Stimulated activated naive CD4-positive, alpha-beta T cell treated with Interleukin-2 at 50 U/mL for 16 hours (primary cell): ENCODE data around the gene DPYD.

Source experiments
- DNase-seq: peaks from one replicate; lab custom pipeline; 2025; lab: John Stamatoyannopoulos, UW

The DPYD gene

DNA sequence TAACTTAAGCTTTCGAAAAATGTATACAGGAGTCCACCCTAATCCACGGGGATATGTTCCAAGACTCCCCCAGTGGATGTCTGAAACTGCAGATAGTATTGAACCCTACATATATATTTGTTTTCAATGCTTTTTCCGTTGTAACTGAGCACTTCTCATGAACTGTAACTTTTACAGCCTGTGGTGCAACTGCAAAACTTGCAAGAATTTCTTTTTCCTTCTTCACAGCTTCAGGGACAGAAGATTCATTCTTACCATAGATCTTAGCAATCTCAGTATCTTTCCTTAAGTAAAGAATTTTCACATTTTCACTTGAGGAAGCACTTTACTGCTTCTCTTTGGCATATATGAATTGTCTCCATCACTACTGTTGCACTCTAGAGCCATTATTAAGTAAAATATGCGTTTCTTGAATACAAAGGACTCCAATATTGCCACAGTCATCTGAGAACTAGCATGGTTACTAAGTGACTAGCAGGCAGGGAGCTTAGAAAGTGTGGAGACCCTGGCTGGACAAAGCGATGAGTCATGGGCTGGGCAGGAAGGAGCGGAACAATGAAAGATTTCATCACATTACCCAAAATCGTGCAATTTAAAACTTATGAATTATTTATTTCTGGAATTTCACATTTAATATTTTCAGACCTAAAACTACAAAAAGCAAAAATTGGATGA is 14.1 kb downstream of the DPYD start:
- DNase-seq = no peak

DNA sequence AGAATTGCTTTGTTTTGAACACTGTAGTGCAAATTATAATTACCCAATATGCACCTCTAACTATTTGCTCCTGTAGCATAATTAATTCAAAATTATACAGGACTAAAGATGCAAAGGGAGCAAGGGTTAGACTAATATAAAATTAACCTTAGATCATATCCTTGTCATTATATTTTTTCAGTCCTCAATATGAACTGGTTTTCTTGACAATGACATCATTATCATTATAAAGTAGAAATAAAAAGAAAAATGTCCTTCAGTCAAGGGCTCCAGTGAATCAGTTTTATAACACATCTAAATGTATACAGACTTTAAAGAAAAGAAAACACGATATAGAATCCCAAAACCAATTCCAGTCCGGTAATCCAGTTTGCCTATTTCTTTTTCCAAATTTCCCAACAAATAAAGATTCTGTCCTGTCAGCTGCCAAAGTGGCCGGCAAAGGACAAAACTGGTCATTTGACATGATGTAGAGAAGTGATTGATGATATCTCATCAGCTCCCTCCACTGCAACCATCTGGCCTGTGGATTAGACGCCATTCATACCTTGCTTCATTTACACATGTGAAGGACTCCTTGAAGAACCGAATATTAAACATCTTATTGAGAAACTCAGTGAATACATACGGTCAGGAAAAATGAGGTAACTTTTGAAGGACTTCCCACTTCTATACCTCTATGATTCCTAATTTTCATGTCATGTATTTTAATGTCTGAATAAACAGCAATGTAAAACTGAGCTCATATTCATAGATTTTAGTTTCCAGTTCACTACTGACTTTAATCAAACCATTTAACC is 15.5 kb downstream of the DPYD start:
- no peak for DNase-seq

DNA sequence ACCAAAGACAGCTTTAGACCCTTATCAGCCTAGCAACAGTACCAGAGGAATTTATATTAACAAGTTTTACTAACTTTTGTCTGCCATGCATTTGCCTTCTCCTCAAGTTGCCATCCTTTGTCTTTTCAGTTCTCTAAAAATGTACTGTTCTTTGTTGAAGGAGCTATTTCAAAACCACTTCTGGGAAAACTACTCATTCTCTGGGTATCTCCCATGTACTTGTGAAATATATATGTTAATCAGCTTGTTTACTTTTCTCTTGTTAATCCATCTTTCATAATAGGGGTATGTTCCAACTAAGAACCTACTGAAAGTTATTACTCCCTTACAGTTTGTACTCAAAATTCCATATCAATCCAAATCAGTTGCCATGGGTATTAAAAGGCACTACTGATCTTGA is 16.3 kb downstream of the DPYD start:
- no peak for DNase-seq

DNA sequence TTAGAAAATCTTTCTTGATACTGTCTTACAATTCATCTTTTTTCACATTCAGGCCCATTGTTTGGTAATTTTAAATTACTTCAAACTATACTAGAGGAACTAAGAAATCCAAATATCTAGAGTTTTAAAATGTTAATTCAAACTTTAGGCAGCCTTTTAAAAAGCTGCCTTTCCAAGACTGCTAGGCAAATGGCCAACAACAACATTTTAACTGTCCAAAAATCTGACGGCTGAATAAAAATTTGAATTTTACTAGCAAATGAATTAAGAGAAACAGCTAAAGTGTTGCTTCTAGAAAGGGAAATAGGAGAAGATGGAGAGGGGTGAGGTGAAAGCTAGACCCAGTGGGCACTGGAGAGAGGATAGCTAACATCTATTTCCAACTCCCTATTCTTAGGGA is 17.2 kb downstream of the DPYD start:
- DNase-seq = no peak

DNA sequence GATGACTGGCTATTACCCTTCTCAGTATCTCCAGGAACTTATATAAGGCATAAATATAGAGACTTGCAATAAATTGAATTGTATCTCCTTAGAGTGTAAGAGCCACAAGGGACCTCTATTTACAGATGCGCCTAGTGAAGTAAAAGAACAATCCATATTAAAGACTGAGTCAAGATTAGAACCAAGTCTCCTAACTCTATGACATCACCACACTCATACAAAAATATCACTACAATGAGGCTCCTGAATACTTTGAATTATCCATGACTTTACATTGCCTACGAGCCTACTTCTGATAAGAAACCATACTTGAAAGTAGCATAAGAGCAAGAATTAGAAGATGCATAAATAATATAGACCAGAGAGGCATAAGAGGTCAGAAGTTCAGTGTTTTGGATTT is 18.8 kb downstream of the DPYD start:
- DNase-seq = no peak

DNA sequence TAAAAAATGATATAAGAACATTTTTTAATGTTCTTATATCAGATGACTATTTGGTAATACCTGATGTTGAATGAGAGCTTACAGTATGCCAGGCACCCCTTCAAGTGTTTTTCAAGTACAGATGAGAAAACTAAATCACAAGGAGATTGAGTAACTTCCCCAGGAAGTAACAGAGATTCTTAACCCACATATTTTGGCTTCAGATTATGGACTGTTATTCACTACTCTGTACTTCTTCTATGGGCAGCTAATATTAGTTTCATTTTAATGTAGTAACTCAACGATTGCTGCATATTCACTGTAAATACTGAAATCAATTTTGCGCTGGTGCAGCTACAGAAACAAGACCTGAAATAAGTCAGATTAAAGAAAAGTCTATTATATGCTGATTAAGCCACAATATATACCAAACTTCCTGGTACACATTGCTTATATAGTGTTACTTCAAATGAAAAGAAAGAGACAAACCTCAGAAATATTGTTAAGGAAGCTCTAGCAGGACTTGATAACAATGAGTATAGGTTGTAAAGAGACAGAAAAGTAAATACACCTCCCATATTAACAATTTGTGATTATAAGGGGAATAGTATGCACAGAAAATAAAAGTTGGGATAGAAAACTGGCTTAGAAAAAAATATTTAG is 19.7 kb downstream of the DPYD start:
- DNase-seq = no peak

DNA sequence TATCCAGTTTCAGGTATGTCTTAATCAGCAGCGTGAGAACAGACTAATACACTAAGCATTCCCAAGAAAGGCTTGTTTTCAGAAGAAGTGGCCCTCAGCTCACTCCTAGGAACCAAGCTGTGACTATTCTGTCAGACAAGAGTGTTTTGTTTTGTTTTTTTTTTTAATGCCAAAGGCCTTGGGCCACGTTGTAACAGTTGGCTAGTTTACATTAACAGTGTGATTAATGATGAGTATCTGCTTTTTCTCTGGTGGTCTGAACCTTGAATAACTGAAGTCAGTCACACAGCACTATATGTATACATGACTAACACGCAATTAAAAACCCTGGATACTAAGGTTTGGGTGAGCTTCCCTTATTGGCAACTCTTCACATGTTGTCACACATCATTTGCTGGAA is 21.9 kb downstream of the DPYD start:
- DNase-seq = no peak

DNA sequence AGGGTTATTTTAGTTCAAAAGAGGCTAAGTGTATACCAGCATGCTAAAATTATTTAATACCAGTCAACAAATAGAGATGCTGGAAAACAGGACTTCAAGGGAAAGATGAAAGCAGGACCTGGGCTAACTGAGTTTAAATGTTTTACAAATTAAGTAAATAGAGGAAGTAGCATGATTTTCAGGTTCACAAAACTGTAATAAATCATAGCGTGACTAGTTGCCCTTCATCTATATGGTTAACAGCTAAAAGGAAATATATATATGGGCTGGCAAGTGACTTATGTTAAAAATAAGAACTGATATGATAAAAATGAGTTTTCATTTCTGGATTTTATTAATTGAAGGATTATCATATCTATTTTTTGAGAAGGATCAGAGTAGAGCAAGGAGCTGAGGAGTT is 25.6 kb downstream of the DPYD start:
- DNase-seq = no peak

DNA sequence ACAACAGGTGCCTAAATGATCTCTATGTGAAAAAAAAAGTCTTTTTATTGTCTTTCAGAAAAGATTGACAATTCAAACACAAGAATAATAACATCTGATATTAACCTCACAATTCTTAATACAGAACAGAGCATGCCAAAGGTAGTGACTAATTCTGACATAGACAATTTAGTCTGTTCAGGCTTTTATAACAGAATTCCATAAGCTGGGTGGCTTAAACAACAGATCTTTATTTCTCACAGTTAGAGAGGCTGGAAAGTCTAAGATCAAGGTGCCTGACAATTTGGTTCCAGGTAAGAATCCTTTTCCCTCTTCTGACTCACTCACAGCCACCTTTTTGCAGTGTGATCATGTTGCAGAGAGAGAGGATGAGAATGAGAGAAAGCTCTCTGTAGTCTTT is 27.0 kb downstream of the DPYD start:
- DNase-seq = no peak

DNA sequence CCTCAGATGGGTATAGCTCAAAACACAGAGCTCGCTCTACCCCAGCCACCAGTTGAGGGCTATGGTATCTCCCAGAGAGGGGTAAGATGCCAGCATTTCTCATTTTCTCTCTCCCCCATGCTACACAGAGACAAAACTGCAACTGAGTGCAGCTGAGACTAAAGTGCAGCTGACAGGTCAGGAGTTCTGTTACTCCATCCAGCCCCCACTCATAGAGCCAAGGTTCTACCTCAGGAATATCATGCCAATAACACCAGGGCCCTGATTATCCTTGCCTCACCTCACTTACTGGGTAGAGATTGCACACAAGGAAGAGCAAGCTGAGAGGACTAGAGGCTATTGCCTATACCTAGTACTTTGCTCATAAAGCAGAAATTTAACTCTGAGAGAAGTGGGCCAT is 34.6 kb downstream of the DPYD start:
- no peak for DNase-seq

DNA sequence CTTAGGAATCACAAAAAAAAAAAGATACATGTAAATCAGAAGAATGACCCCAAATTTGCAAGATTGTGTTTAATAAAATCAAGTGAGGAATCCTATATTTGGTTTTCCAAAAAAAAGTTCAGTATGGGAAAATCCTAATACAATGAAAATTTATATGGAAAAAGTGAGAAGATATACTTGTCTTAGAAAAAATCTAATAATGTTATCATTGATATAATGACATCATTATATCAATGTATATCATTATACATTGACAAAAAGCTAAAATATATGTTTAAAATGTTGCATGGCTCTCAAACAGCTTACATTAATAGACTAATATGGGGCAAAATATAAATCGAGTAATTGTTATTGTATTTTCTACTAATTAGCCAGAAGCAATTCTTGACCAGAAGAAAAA is 37.0 kb downstream of the DPYD start:
- DNase-seq = no peak

DNA sequence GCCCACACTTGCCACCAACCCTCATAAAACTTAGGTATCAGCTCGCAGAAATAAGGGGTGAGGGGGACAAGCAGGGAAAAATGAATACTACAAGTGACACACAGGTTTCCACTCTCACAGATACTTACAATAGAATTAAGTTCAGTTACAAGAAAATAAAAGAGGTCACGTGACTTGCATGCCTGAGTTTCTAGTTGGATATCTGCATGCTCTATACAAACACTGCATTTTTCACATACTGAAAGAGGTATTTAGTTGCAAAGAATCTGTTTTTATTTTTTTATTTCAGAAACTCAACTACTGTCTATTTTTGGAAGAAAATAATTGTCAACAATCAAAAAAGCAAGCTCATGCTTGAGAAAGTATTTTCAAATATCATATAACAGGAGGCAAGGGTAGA is 43.5 kb downstream of the DPYD start:
- DNase-seq = no peak

DNA sequence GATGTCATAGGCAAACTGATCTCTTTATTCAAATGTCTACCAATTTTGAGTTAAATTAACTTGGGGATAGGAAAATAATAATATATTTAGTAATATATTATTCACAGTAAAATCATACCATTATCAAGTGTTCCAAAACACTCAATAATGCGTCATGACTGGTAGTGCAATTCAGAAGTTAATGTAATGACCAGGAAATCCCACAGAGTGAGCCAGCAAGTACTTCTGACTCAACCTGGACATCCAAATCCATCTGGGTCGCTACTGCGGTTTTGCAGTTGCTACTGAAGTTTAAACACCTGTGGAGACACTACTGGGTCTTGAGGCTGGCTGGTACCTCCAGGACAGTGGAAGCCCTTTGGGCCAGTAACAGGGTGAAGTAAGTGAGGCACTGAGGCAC is 44.8 kb downstream of the DPYD start:
- DNase-seq = no peak

DNA sequence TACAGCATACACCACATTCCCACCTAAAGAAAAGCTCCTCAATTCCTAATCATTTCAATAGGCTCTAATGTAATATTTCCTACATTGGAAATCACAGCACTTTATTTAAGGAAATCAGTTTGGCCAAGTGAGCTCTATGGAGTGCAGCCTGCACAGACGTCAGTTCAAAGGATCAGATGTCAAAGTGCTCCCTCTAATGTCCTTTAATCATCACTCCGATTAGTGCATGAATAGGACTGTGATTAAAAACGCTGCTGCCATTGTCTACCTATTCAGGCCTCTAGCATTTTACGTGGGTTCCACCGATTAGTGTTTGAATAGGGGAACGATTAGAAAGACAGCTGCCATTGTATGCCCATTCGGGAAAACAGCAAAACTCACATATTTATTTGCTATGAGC is 50.2 kb downstream of the DPYD start:
- DNase-seq = no peak

DNA sequence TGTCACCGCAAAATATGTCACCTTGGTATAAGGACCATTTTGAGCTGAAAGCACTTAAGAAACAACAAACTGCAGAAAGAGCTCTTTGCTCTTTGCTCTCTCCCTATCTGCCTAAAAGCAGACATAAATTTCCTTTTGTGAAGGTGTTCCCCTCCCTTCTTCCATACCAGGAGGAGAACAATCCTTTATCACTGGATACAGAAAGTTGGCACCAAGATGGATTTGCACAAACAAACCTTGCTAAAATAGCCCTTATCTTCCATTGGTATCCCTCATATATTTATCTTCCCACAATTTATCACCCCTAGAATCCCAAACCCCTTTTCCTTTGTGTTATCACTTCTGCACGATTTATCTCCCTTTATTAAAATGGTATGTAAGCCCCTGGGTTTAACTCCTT is 51.4 kb downstream of the DPYD start:
- no peak for DNase-seq

DNA sequence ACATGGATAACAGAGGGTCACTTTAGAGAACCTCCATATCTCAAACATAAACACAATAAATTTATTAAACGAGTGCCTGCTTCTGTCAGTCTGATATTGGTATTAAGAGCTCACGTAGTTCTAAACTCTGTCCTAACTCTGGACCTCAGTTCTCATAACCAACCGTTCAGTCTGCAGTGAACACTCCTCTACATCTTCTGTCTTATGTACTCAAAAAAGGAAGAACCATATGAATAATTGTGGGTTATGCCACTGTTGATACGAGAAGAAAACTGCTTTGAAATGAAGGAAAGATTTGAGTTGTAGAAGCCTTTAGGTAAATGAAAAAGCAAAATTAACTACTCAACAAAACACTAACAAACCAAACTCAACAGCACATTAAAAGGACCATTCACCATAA is 53.7 kb downstream of the DPYD start:
- DNase-seq = no peak

DNA sequence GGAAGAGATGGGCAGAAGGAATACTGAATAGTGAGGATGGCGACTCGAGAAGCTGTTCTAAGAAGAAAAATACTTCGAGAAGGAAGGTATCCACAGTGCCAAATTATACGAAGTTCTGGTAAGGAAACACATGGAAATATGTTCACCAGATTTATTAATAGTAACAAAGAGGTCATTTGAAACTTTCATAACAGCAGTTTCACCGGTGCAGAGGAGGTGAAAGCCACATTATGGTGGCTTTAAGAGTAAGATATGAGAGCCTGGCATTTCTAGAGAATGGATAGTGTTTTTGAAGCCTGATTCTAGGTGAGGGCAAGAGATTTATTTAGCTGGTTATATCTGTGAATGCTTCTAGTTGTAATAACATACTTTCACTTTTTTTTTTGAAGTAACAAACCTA is 56.2 kb downstream of the DPYD start:
- DNase-seq = no peak

DNA sequence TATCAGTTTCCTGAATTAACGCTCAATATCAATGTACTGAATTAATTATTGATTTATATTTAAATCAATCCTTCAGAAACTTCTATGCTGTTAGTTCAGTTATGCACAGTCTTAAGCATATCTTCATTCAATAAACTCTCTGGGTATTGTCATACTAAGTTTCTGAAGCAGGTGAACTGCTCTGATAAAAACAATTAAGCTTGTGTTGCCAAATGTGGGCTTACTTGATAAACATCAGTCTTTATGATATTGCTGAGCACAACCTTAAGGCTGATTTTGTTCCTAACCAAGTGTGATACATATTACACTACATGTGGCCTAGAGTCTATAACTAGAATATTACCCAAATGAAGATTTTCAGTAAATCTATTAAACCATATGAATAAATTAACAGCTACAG is 67.6 kb downstream of the DPYD start:
- no peak for DNase-seq

DNA sequence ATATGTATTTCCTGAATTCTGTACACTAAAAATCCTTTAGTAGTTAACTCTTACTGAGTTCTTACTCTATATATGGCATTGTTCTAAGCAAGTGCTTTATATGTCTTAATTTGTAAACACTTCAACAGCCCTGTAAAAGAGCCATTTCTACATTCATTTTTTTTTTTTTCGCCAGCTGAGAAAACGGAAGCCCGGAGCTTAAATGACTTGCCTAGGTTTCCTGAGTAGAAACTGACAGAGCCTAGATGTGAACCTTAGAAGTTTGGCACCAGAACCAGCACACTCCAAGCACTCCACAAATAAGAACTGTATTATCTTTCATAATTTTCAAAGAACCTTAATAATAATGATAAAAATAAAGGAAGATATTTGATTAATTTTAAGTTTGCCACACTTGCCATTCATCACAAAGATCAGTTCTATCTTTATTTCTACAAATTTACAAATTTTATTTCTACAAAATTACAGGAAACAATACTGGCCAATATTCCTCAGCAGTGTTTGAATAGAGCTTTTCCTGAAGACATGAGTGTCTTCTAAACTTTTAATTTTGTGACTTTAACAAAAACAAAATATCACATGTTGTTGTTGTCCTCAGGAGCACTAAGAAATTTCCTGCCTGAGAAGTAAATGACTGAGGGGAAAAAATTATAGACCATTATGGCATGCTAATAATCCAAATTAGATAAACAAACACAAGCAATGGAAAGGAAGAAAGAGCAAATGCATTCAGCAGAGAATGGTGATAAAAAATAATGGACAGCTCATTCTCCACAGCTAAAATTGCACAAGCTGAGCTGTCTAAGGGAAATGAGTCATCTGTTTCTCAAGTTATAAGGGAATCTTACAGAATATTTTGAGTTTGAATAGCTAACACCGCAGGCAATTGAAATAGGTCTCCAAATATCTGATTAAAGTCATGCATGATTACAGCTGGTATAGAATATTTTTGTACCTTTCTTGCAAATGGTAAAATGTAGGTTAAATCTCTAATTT is 71.2 kb downstream of the DPYD start:
- no peak for DNase-seq

DNA sequence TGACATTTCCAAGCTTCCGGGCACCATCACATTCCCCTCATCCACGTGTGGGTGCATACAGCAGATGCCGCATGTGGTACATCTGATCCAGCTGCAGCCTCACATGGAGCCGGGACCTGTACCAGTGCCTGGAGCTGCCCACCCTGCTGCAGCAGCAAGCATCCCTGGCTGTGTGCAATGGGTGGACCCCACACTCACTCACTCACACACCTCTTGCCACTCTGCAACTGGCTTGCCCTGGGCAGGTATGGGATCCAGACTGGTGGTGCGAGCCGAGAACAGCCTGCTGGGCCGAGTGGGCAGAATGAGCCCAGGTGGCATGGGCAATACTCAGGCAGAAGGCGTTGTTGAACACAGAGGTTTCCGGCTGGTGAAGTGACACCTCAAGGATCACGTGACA is 75.0 kb downstream of the DPYD start:
- DNase-seq = no peak

DNA sequence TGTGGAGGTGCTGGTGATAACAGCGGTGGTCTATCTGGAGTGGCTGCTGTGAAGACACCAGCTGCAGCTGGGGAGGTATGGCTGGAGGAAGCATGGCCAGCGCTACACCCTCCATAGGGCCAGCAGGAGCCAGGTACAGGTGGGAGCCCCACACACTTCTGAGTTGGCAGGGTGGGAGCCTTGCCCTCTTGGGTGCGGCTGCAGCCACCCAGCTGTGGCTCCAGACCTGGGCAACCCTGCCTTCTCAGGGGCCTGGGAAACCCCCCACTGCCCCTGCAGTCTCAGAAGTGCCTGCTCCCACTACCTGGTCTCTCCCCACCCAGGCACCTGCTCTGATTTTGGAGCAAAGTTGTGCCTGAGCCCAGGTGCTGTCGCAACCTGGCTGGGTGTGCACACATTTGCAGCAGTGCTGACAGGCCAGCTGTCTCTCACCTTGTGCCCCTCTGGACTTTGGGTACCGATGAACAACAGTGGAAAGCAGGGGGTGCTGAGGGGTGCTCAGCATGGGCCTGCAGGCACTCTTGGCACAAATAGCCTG is 76.2 kb downstream of the DPYD start:
- DNase-seq = no peak

DNA sequence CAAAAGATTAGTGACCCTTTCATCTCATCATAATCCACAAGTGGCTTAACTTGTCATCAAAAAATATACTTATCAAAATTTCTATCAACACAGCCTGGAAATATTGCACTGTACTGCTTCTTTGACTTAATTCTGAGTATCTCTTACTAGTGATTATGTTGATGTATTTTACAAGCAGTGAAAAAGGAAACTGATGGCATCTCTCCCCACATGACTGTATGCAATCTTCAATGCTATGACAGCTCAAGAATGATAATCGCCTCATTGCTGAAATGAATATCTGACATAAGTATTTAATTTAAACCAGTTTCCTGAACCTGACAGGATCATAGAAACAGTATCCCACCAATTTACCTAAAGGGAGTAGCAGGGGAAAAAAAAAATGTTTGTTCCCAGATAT is 79.5 kb downstream of the DPYD start:
- no peak for DNase-seq
